ENCODE measurements around the gene TRPV4.

The TRPV4 gene

DNA sequence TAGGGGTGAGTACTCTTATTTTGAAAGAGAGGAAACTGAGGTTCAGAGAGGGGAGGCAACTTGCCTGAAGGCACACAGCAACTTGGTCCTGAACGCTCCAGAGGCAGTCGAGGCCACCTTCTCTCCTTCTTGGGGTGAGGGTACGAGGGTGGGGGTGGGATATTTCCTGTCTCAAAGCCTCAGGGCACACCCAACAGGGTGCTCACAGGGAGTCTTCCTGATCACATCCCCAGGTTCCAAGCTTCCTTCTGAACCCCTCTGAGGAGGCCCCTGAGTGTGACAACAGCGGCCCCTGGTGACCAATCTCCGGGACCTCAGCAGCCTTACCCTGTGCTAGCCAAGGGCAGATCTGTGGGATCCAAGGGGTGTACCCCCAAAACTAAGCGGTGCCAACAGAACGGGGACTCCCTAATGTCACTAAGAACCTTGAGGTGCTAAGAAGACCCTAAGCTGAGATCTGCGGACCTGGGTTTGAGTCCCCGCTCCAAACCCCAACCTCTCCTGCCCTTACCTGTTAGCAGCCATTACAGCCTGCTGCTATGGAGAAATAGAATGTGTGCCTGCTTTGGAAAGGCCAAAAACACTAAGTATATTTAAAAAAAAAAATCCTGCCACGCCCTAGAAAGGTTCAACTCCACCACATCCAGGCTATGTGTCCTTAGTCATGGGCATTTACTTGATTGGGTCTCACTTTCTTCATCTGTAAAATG is 57.9 kb downstream of the TRPV4 start:
- peak in 1 of 2 experiments; percentile 4 for DNase-seq

DNA sequence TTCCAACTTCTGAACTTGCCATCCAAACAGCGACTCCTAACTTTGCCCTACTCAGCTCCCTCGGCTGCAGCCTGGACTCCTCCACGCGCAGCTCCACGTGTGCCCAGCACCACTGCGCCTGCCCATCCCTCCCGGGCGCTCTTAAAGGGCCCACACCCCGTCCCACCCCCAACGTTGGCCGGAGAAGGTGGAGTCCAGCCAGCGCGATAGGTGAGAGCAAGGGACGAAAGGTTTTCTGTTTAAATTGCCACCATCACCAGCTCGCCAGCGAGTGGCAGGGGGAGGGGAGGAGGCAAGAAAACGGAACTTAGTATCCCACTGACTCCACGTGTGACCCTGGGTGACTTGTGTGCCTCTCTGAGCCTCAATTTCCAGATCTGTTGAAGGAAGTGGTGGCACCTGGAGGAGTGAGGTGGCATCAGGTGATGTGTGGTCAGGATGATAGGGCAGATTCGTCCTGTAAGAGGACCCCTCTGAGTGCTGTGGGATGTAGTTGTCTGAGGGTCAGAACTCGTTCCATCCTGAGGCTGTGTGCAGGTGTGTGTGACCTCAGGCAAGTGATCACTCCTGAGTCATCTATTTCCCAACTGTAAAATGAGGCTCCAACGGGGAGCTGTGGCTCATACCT is 59.7 kb downstream of the TRPV4 start:
- DNase-seq: no peak

DNA sequence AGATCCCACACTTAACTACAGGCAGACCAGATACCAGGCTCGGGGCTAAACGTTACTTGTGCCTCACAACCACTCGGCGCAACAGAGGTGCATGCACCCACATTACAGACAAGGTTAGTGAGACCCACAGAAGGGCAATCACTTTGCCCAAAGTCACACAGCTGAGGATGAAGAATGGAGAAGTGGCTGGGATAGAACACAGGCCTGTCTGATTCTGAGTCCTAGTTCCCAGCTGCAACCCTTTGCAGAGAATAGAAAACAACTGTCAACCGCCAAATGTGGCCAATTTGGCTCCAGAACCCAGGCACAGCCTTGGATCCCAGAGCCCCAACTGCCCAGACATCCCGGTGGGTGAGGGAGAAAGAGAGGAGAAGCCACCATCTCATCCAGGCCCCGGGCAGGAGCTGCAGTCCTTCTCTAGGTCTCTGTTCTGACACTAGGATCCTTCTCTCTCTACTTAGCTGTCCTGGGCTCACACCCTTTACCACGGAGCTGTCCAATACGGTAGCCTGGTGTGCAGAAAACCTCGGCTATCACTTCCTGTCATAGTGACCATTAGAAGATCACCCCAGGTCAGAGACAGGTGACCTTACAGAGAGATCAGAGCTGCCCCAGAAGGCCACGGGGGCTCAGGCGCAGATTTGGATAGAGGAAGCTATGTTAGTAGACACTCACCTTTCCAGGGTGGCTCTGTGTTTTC is 60.4 kb downstream of the TRPV4 start:
- no peak for DNase-seq

DNA sequence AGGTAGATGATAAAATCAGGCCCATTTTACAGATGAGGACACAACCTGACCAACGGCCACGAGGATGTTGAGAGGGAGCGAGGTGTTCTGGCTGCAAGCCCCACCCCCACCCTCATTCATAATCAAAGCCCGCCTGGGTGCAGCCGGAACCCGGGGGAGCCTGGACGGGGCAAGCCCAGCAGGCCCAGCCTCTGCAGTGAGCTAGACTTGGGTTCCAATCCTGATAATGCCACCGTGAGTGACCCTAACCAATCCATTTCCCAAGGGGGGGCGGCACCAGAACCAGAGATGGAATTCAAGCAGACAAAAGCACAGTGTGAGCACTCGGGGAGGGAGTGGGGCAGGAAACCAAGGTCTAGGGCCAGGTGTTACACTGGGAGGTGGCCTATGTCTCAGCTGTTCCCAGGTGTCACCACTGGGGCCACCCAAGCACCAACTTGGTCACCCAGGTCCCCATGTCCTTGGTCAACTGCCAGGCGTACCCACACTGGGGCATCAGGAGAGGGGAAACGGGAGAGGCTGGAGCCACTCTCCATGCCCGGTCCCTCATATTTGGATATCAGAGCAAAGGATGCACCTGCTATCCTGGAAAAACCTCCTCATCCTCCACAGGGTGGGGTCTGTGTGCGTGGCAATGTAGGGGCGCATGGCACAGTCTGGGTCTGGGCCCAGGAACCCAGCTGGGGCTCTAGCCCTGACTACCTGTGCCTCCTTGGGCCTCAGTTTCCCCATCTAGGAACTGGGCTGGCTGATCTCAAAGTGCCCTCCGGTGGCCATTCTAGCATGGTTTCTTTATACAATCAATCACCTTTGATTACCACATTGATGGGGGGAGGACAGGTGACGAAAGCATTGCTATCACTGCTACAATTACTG is 61.2 kb downstream of the TRPV4 start:
- DNase-seq: no peak

DNA sequence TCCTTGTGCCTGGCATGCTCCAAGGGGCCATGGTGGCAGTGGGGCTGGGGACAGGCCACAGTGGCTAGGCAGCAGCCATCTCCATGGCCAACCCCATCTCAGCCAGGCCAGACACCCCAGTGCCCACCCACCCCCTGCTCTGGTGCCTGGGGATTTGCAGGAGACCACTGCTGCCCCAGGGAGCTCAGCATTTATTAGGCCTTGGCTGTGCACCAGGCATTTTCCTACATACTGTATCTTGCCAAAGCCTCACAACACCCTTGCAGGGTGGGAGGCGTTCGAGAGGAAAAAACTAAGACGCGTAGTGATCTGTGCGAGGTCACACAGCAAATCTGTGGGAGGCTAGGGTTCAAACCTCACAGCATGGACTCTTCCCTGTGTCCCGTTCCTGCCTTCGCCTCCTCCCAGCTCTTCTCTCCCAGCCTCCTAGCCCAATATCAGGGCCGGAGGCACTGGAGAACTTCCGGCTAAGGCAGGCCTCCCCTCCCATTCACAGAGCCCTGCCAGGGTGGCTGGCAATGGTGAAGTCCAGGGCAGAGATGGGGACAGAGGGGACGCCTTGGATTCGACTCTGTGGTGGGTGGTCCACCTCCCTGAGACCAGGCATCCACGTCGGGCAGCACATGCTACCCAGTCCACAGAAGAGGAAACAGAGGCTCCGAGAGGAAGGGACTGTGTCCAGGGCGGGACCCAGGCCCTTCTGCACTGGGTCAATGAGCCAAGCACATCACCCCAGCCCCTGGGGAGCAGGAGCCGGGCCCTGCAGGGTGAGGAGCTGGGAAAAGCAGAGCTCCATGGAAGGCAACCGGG is 62.1 kb downstream of the TRPV4 start:
- DNase-seq: no peak

DNA sequence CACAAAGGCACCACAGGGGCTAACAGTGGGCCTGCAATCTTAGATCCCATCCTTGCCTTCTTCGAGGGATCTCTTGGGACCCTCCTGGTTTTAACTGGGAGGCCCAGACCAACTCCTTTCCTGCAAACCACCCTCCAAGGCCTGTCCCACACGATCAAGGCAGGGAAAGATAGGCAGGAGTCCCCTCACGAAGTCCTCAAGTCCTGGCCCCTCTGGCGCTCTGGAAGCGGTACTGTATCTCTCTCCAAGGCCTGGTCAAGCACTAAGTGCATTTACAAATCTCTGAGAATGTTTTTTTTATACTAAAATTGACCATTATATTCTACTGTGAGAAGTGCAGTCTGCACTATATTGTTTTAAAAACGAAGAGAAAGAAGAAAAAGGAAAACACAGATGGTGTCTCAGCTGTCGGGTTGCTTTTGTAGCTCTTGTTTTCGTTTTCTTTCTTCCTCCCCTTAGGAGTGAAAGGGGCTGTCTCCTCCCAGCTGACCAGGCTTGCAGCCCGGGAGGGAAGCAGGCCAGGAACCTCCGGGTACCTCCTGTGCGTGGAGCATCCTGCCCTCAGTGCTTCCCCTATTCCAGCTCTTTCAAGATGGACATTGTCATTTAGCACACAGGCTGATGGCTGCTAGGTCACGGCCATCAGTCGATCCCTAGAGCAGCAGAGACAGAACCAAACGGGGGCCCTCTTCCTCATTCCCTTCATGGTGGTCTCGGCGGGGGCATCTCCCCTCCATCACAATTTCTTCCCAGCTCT is 62.9 kb downstream of the TRPV4 start:
- no peak for DNase-seq

DNA sequence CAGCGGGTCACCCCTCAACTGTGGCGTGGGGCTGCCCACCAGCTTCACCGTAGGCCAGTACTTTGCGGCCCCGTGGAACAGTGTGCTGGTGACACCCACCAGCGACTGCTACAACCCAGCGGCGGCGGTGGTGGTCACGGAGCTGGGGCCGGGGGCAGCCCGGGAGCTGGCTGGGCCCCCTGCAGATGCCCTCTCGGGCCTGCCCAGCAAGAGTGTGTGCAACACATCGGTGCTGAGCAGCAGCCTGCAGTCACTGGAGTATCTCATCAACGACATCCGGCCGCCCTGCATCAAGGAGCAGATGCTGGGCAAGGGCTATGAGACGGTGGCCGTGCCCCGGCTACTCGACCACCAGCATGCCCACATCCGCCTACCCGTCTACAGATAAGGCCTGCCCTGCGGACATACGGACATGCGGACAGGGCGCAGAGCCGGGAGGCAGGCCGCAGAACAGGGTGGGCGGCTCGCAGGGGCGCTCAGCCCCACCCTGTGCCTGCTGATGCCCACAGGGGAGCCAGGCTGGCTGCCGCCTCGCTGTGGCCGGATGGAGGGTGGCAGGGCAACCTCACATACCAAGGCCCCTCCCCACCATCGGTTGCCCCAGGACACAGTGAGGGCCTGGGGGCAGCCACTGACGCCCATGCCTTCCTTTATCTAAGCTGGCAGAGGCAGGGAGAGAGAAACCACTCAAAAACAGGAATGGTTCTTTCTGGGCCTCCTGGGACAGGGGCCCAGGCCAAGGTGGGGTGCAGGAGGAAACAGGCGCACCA is 64.1 kb downstream of the TRPV4 start:
- DNase-seq: no peak

DNA sequence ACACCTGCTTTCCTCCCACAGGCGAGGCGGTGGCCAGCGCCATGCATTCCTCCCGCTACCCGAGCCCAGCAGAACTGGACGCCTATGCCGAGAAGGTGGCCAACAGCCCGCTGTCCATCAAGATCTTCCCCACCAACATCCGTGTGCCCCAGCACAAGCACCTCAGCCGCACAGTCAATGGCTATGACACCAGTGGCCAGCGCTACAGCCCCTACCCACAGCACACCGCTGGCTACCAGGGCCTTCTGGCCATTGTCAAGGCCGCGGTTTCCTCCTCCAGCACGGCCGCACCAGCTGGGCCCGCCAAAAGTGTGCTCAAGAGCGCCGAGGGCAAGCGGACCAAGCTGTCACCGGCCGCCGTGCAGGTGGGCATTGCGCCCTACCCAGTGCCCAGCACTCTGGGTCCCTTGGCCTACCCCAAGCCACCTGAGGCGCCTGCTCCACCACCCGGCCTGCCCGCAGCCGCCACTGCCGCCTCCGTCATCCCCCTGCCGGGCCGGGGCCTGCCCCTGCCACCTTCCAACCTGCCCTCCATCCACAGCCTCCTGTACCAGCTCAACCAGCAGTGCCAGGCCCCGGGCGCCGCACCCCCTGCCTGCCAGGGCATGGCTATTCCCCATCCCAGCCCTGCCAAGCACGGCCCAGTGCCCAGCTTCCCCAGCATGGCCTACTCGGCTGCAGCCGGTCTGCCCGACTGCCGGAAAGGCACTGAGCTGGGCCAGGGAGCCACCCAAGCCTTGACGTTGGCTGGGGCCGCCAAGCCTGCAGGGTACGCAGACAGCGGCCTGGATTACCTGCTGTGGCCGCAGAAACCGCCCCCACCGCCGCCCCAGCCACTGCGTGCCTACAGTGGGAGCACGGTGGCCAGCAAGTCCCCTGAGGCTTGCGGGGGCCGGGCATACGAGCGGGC is 65.0 kb downstream of the TRPV4 start:
- DNase-seq: peak in 1 of 2 experiments; percentile 7

DNA sequence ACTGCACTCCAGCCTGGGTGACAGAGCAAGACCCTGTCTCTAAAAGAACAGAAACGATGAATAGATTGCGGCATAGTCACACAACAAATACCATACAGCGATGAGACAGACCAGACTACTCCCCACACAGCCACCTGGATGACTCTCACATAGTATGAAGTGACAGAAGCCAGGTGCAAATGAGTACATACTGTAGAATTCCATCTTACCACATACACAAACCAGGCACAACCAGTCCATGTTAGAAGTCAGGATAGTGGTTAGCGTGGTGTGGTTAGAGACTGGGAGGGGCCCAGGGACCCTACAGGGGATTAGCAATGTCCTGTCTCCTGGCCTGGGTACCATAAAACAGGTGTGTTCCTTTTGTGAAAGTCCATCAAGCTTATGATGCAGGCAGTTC is 65.7 kb downstream of the TRPV4 start:
- DNase-seq: no peak

DNA sequence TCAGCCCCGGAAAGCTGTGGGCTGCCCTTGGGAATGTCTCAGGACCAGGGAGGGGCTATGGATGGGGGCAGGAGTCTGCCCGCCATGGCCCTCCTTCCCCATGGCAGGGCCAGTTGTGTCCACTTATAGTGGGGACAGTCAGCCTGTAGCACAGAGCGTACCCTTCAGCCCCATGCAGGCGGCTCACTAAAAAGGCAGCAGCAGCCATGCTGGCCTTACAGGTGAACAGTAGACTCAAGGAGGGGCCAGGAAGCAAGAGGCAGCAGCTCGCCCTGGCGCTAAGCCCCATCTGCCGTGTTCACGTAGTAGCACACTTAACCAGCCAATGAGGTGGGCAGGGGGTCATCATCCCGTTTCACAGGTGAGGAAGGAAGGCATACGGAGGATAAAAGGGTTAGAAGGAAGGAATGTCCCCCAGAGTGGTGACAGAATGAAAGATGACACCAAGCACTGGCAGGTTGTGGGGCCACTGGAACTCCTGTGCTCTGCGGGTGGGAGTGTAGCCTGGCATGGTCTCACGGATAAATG is 66.9 kb downstream of the TRPV4 start:
- DNase-seq: no peak

DNA sequence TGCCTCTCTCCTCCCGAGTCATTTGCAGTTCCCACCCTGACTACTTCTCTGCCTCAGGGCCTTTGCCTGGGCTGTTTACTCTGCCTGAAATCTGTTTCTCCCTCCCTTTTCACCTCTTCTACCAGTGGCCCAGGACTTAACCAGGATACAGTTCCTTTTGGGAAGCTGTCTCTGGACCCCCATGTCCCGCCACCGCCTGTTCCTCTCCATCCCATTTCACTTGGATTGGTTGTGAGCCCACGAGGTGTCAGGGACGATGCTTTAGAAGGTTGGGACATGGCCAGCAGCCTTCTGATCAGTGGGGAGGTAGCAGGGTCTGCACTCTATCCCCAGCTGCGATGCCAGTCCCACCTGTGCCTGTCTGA is 67.8 kb downstream of the TRPV4 start:
- DNase-seq: no peak

DNA sequence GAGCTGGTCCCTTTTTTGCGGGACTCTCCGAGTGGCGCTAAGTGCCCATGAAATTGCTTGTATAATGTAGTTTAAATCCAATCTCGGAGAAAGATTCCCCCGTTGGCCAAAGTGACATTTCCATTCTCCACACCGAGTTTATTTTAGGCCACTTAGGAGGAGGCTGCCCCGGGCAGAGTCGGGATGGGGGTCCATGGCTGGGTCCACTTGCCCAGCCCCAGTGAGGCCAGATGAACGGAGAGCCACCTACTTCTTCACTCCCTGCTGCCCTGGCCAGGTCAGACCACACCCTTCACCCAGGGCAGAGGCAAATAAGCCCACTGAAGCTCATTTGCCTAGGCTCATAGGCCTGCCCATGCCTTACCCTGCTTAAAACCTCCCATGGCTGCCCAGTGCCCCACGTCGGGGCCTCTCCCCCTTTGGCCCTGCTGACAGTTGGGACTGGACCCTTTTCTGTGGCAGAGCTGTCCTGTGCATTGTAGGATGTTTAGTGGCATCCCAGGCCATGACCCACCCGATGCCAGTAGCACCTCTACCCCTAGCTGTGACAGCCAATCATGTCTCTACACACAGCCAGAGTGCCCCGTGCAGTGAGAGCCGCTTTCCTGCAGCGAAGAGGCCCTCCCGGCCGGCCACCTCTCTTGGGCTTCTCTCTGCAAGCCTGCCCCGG is 68.3 kb downstream of the TRPV4 start:
- no peak for DNase-seq

DNA sequence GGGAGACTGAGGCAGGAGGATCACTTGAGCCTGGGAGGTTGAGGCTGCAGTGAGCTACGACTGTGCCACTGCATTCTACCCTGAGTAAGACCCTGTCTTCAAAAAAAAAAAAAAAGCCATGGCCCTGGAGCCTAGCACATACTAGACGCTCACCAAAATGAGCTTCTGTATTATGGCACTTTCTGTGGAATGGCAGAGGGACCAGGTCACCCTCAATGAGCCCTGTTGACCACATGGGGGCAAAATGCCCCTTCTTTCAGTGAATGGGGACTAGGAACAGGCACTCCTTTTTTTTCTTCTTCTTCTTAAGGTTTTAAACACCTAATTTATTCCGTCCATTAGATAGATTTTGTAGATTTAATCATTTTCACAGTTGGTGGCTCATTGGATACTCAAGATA is 69.1 kb downstream of the TRPV4 start:
- no peak for DNase-seq

DNA sequence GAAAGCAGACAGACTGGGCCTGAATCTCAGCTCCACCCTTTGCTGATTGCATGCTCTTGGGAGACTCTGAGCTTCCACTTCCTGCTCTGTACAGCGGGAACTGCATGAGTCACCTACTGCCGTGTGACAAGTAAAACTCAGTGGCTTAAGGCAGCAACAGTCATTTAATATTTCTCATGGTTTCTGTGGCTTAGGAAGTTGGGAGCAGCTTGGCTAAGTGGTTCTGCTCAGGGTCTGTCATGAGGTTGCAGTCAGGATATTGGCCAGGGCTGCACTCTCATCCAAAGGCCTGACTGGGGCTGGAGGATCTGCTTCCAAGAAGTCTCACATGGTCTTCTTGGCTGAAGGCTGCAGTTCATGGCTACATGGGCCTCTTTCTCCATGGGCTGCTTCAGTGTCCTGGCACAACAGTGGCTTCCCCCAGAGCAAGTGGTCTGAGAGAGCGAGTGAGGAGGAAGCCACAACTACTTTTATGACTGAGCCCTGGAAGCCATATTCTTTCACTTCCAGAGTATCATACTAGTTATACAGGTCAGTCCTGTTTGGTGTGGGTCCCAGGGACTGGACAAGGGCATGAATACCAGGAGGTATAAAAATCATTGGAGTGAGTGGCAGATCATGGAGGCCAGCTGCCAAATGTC is 69.9 kb downstream of the TRPV4 start:
- no peak for DNase-seq

DNA sequence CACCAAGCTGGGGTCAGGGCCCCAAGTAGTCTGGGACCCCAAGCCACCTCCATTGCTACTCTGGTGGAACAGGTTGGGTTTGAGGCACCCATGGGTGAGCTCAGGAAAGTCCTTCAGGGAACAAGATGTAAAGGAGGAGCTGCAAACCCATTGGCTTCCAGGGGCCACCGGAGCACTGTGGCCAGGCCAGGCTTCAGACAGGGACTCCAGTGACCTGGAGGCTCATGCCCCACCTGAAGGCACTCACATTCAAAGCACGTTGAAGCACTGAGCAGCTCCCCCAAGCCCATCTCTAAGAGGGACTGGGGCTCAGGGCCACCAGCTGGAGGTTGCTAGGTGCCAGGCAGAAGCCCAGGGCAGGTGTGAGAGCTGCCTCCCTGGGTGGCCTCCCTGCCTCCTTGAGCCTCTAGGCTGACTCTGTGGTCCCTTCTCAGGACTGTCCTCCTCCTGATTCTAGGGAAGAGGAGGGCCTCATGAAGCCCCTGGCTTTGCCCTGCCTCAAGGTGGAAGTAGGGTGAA is 70.5 kb downstream of the TRPV4 start:
- no peak for DNase-seq

DNA sequence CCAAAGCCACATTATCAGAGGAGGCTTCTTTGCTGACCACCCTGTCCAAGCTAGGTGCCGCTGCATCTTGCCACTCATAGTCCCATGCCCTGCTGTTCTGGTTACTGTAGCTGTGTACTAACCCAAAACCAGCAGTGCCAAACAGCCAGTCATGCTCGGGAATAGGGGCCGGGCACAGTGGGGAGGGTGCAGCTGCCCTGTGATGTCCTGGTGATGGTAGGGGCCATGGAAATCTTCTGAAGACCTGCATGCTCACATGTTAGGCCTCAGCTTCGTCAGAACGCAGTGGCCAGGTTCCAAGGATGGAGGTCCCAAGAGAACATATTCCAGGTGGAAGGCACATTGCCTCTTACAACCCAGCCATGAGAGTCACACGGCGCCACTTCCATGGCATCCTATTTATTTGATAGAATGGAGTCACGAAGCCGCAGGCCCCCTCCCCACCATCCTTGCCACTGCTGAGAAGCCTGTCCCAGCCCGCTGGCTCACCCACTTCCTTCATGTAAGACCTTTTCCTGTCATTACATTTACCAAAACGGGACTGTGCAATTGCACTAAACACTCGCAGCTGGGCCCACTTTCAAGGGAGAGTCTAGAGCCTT is 71.0 kb downstream of the TRPV4 start:
- no peak for DNase-seq

Measured in cerebellar nuclear complex (tissue), 1 donor.